AG09309 (cell line): ENCODE data around the gene OR14C36.

ENCODE experiments used
- DNase-seq: peaks from one replicate; pipeline ENCODE4 v3.0.0-alpha.2; 2010; ENCODE audit warnings: low read depth
- H3K4me3 ChIP-seq: 2 replicates; pipeline ENCODE4 v1.5.1; 2011; ENCODE audit warnings: mild to moderate bottlenecking, low read depth, low read length, moderate library complexity; ENCODE audit not compliant: control insufficient read depth
- CTCF ChIP-seq: IDR thresholded peaks from 2 replicates; pipeline ENCODE4 v1.5.1; 2011; ENCODE audit warnings: mild to moderate bottlenecking, low read depth, low read length, inconsistent platforms; ENCODE audit not compliant: insufficient read depth, control insufficient read depth; ENCODE audit errors: missing control alignments

Gene OR14C36

GRCh38 chr1:248359415-248359814, 10.8 kb downstream of the OR14C36 start:
- no peak for TF ChIP-seq CTCF
- H3K4me3 ChIP-seq: no peak overlapping the region
- DNase-seq: no peak

- H3K4me3 ChIP-seq: no peak within 1 kb of the TSS
- no peak for TF ChIP-seq CTCF
- no peak for DNase-seq
These were observed 12.6 kb downstream of the OR14C36 start, which contains the start of gene OR2T4 for GRCh38 chr1:248361121-248361715. Gene OR2T4, plus strand, starts transcription at chr1:248361665. Its CDS starts 0 bp downstream, at chr1:248361665.

GRCh38 chr1:248366609-248367008, 18.0 kb downstream of the OR14C36 start:
- no peak for DNase-seq
- no peak for TF ChIP-seq CTCF
- no peak overlapping the region for H3K4me3 ChIP-seq

- DNase-seq: no peak
- H3K4me3 ChIP-seq: no peak overlapping the region
- no peak for TF ChIP-seq CTCF
These were observed 23.8 kb downstream of the OR14C36 start for GRCh38 chr1:248372394-248372793.

- TF ChIP-seq CTCF: no peak
- H3K4me3 ChIP-seq: no peak overlapping the region
- DNase-seq: no peak
These were observed 25.2 kb downstream of the OR14C36 start for GRCh38 chr1:248373761-248374160.

- TF ChIP-seq CTCF: no peak
- no peak for DNase-seq
- H3K4me3 ChIP-seq: no peak within 1 kb of the TSS
These were observed 26.9 kb downstream of the OR14C36 start, which contains the start of gene OR2T6 for GRCh38 chr1:248375446-248375845. Gene OR2T6, plus strand, starts transcription at chr1:248375746. Its CDS starts 11,863 bp downstream, at chr1:248387609.

- H3K4me3 ChIP-seq: no peak overlapping the region
- no peak for DNase-seq
- no peak for TF ChIP-seq CTCF
These were observed 28.3 kb downstream of the OR14C36 start for GRCh38 chr1:248376916-248377315.
